Naive B cell (primary cell): Measurements from ENCODE around the gene ZNF41. TPM values are rescaled to one million over a fixed set of nuclear protein-coding genes. Genes with fewer than 3 reads are reported as not detected.

Source experiments
- ATAC-seq, 2 donors: fragments of 150-1000 bp; cut with Tn5 transposase; 2 replicates each; pipeline ENCODE4 v1.10.0; 2021; ENCODE audit warnings: low read depth in 2 of 2, mild to moderate bottlenecking in 2 of 2, moderate library complexity in 2 of 2
- DNase-seq: peaks from one replicate; pipeline ENCODE4 v3.0.0; 2022
- H3K27ac Mint-ChIP-seq, 6 donors: one replicate each; pipeline ENCODE4 v1.8.0; 2020 to 2022; ENCODE audit warnings: mild to moderate bottlenecking in 6 of 6, mixed read lengths in 6 of 6, moderate library complexity in 5 of 6, inconsistent platforms in 2 of 6
- H3K27me3 Mint-ChIP-seq, 3 donors: one replicate each; pipeline ENCODE4 v1.8.0; 2021 to 2022; ENCODE audit warnings: mixed read lengths in 3 of 3, mild to moderate bottlenecking in 1 of 3
- H3K36me3 Mint-ChIP-seq, 2 donors: one replicate each; pipeline ENCODE4 v1.8.0; 2020 to 2022; ENCODE audit warnings: mixed read lengths in 2 of 2, inconsistent platforms in 1 of 2, mild to moderate bottlenecking in 1 of 2
- H3K4me1 Mint-ChIP-seq, 3 donors: one replicate each; pipeline ENCODE4 v1.8.0; 2020 to 2022; ENCODE audit warnings: mixed read lengths in 3 of 3, inconsistent platforms in 1 of 3, mild to moderate bottlenecking in 1 of 3, moderate library complexity in 1 of 3
- H3K4me3 Mint-ChIP-seq, 8 donors: one replicate each; pipeline ENCODE4 v1.8.0; 2020 to 2022; ENCODE audit warnings: mild to moderate bottlenecking in 8 of 8, mixed read lengths in 8 of 8, moderate library complexity in 8 of 8, inconsistent platforms in 2 of 8
- H3K9me3 Mint-ChIP-seq, 7 donors: one replicate each; pipeline ENCODE4 v1.8.0; 2020 to 2022; ENCODE audit warnings: mixed read lengths in 7 of 7, mild to moderate bottlenecking in 5 of 7, inconsistent platforms in 2 of 7, moderate library complexity in 1 of 7
- polyA plus RNA-seq, 6 donors: library from polyadenylated mRNA; unstranded; fragments of 300-500 nt; fragmentation: Illumina TruSeq; gene quantifications; one replicate each; pipeline ENCODE4 v1.2.3, GENCODE V29; 2021; ENCODE audit warnings: low read depth in 6 of 6

ZNF41 gene
- polyA plus RNA-seq, 6 donors from 2014 or later, result 4.5 to 12.2 (median 6.8) TPM

DNA sequence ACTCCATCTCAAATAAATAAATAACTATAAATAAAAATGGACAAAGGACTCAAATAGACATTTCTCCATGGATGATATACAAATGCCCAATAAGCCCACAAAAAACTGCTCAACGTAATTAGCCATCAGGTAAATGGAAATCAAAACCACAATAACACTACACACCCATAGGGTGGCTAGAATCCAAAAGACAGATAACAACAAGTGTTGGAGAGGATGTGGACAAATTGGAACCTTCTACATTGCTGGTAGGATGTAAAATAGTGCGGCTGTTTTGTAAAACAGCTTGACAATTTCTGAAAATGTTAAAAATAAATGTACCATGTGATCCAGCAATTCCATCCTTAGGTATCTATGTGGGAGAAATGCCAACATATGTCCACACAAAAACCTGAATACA, 60.6 kb downstream of the ZNF41 start:
- no peak overlapping the region for H3K4me3 Mint-ChIP-seq
- H3K27ac Mint-ChIP-seq, result no peak overlapping the region
- peaks cover 7 to 18% (median 9%) of the 10 kb centered on the region in 7 donors for H3K9me3 Mint-ChIP-seq
- H3K4me1 Mint-ChIP-seq, result peaks cover 13 to 18% (median 17%) of the 10 kb centered on the region in 3 donors
- no peaks in the 10 kb centered on the region for H3K27me3 Mint-ChIP-seq
- ATAC-seq, result no peak
- no peak for DNase-seq
- peaks cover 6 to 7% of the 10 kb centered on the region in 2 donors for H3K36me3 Mint-ChIP-seq

DNA sequence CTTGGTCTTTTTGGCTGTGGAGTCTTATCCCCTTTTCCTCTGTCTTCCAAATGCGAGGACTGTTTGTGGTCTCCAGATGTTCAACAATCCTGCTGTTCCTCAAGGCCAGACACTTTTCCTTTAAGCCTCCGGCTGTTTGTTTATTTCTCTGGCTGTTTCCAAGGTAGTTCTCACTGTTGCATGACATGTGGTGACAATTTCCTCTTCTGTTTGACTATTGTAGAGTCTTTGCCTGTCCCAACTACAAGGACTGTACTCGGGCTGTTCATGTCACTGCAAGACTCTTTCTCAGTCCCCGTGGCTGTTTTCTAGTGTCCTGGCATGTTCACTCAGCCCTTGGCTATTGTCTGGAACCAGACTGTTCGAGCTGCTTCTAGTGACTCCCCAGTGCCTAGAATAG, 62.1 kb downstream of the ZNF41 start:
- H3K4me1 Mint-ChIP-seq, result peaks cover 13 to 18% (median 17%) of the 10 kb centered on the region in 3 donors
- H3K27ac Mint-ChIP-seq, result peak overlapping the region in 5 of 6 donors; percentile 32 to 95 (median 87)
- ATAC-seq, result peak; percentile 73 to 77

GRCh38 chrX:47420265-47420664, 62.8 kb downstream of the ZNF41 start:
- peaks cover 13 to 18% (median 17%) of the 10 kb centered on the region in 3 donors for H3K4me1 Mint-ChIP-seq
- no peaks in the 10 kb centered on the region for H3K27me3 Mint-ChIP-seq
- H3K4me3 Mint-ChIP-seq, result peak overlapping the region in 1 of 8 donors; percentile 46
- peak overlapping the region in 5 of 6 donors; percentile 32 to 92 (median 41) for H3K27ac Mint-ChIP-seq
- DNase-seq (no peak), ATAC-seq (peak in 1 of 2 donors; percentile 10)
- H3K9me3 Mint-ChIP-seq, result peaks cover 7 to 31% (median 15%) of the 10 kb centered on the region in 7 donors
- peaks cover 6 to 7% of the 10 kb centered on the region in 2 donors for H3K36me3 Mint-ChIP-seq

More for the DNA sequence above, 62.1 kb downstream of the ZNF41 start:
- Mint-ChIP-seq H3K4me3 (peak overlapping the region in 3 of 8 donors; percentile 10 to 61 (median 53)), H3K27me3 (no peaks in the 10 kb centered on the region), H3K36me3 (peaks cover 6 to 7% of the 10 kb centered on the region in 2 donors), H3K9me3 (peaks cover 7 to 28% (median 15%) of the 10 kb centered on the region in 7 donors)
- peak; percentile 10 for DNase-seq

GRCh38 chrX:47413179-47413594, 69.8 kb downstream of the ZNF41 start:
- Mint-ChIP-seq H3K4me1 (peaks cover 0 to 3% (median 3%) of the 10 kb centered on the region in 3 donors), H3K36me3 (peaks cover 21 to 49% of the 10 kb centered on the region in 2 donors), H3K4me3 (no peak overlapping the region), H3K27me3 (no peaks in the 10 kb centered on the region), H3K27ac (no peak overlapping the region), H3K9me3 (peaks cover 8 to 60% (median 45%) of the 10 kb centered on the region in 7 donors)
- DNase-seq (no peak), ATAC-seq (no peak)

Other genes with a start within 250 kb of the ZNF41 start
- gene ZNF157, start 112.6 kb downstream of the ZNF41 start, polyA plus RNA-seq, result 1 to 10 TPM in 1 of 6 donors, under 1 TPM in 4, not detected in 1; 0.23 to 1.3 (median 0.73) TPM
- gene ARAF, start 78.0 kb upstream of the ZNF41 start, polyA plus RNA-seq, result 10 to 100 TPM; 43.4 to 90.8 (median 58.6) TPM
- 10 to 100 TPM in 3 of 6 donors, 1 to 10 TPM in 3; 7.6 to 15.0 (median 10.5) TPM for gene TIMP1, start 99.2 kb upstream of the ZNF41 start, polyA plus RNA-seq
- not detected for gene SYN1, start 136.6 kb upstream of the ZNF41 start, polyA plus RNA-seq
- 1 to 10 TPM in 3 of 6 donors, under 1 TPM in 2, not detected in 1; 0.70 to 1.7 (median 1.4) TPM for gene CFP, start 146.7 kb upstream of the ZNF41 start, polyA plus RNA-seq
- 10 to 100 TPM; 14.0 to 23.7 (median 16.8) TPM for gene ELK1, start 167.3 kb upstream of the ZNF41 start, polyA plus RNA-seq
- 100 to 1,000 TPM; 281 to 349 (median 329) TPM for gene UXT, start 176.0 kb upstream of the ZNF41 start, polyA plus RNA-seq